HL-60 (cell line): ENCODE measurements around the gene BARHL1.
A peak's percentile ranks its signal among the peaks of the same experiment; 100 is the strongest.

ENCODE experiments used
- DNase-seq, 2 experiments: peaks; one replicate each; pipeline ENCODE4 v3.0.0-alpha.2; 2010 to 2020; ENCODE audit warnings: low read depth in 1 of 2, low spot score in 1 of 2
- H3K27ac ChIP-seq: fragments of 250-450 bp; sonication (Bioruptor Pico); replicated peaks from 2 replicates; pipeline ENCODE4 v1.5.1; 2020; ENCODE audit warnings: mild to moderate bottlenecking, moderate library complexity
- H3K27me3 ChIP-seq: fragments of 250-450 bp; sonication (Bioruptor Pico); 2 replicates; pipeline ENCODE4 v1.5.1; 2021; ENCODE audit warnings: mild to moderate bottlenecking, moderate library complexity; ENCODE audit not compliant: insufficient read depth, poor library complexity, severe bottlenecking
- H3K4me3 ChIP-seq: replicated peaks from 2 replicates; pipeline ENCODE4 v1.5.1; 2011; ENCODE audit warnings: mild to moderate bottlenecking, control low read depth, low read length; ENCODE audit not compliant: insufficient read depth
- GABPA ChIP-seq: IDR thresholded peaks from 2 replicates; pipeline ENCODE4 v1.6.1; 2012; ENCODE audit warnings: low read depth
- POLR2AphosphoS5 ChIP-seq: IDR thresholded peaks from 2 replicates; pipeline ENCODE4 v1.6.1; 2012; ENCODE audit warnings: low read depth
- SPI1 ChIP-seq: IDR thresholded peaks from 2 replicates; pipeline ENCODE4 v1.6.1; 2012; ENCODE audit warnings: low read depth, mild to moderate bottlenecking, borderline replicate concordance
- TF ChIP-seq, protein P1 (sequence below): IDR thresholded peaks from 2 replicates; pipeline ENCODE4 v1.6.1; 2012; ENCODE audit warnings: low read depth; ENCODE audit not compliant: insufficient replicate concordance
- TF ChIP-seq, protein P2 (sequence below): IDR thresholded peaks from one replicate; pipeline ENCODE4 v1.5.1; 2011; ENCODE audit warnings: low read length, control low read depth, inconsistent platforms; ENCODE audit not compliant: insufficient read depth

BARHL1 gene

GRCh38 chr9:132585954-132586829 lies 3.8 kb downstream of the BARHL1 start:
- peak in 1 of 2 experiments; percentile 39 for DNase-seq

GRCh38 chr9:132586830-132587591 lies 4.6 kb downstream of the BARHL1 start:
- TF ChIP-seq, protein P1, sequence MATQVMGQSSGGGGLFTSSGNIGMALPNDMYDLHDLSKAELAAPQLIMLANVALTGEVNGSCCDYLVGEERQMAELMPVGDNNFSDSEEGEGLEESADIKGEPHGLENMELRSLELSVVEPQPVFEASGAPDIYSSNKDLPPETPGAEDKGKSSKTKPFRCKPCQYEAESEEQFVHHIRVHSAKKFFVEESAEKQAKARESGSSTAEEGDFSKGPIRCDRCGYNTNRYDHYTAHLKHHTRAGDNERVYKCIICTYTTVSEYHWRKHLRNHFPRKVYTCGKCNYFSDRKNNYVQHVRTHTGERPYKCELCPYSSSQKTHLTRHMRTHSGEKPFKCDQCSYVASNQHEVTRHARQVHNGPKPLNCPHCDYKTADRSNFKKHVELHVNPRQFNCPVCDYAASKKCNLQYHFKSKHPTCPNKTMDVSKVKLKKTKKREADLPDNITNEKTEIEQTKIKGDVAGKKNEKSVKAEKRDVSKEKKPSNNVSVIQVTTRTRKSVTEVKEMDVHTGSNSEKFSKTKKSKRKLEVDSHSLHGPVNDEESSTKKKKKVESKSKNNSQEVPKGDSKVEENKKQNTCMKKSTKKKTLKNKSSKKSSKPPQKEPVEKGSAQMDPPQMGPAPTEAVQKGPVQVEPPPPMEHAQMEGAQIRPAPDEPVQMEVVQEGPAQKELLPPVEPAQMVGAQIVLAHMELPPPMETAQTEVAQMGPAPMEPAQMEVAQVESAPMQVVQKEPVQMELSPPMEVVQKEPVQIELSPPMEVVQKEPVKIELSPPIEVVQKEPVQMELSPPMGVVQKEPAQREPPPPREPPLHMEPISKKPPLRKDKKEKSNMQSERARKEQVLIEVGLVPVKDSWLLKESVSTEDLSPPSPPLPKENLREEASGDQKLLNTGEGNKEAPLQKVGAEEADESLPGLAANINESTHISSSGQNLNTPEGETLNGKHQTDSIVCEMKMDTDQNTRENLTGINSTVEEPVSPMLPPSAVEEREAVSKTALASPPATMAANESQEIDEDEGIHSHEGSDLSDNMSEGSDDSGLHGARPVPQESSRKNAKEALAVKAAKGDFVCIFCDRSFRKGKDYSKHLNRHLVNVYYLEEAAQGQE, result no peak
- TF ChIP-seq, protein P2, sequence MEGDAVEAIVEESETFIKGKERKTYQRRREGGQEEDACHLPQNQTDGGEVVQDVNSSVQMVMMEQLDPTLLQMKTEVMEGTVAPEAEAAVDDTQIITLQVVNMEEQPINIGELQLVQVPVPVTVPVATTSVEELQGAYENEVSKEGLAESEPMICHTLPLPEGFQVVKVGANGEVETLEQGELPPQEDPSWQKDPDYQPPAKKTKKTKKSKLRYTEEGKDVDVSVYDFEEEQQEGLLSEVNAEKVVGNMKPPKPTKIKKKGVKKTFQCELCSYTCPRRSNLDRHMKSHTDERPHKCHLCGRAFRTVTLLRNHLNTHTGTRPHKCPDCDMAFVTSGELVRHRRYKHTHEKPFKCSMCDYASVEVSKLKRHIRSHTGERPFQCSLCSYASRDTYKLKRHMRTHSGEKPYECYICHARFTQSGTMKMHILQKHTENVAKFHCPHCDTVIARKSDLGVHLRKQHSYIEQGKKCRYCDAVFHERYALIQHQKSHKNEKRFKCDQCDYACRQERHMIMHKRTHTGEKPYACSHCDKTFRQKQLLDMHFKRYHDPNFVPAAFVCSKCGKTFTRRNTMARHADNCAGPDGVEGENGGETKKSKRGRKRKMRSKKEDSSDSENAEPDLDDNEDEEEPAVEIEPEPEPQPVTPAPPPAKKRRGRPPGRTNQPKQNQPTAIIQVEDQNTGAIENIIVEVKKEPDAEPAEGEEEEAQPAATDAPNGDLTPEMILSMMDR, result no peak
- no peak for TF ChIP-seq POLR2AphosphoS5
- no peak for TF ChIP-seq SPI1
- TF ChIP-seq GABPA, result no peak
- Histone ChIP-seq H3K27ac (no peak overlapping the region), H3K27me3 (peaks cover 87% of the 10 kb centered on the region), H3K4me3 (no peak overlapping the region)
- no peak for DNase-seq

More at GRCh38 chr9:132585954-132586829, 3.8 kb downstream of the BARHL1 start:
- Histone ChIP-seq H3K27ac (no peak overlapping the region), H3K27me3 (peaks cover 85% of the 10 kb centered on the region), H3K4me3 (no peak overlapping the region)
- TF ChIP-seq, protein P1, result no peak
- TF ChIP-seq SPI1, result peak; percentile 92

- Histone ChIP-seq H3K4me3 (no peak overlapping the region), H3K27ac (no peak overlapping the region), H3K27me3 (peaks cover 83% of the 10 kb centered on the region)
- no peak for DNase-seq
- TF ChIP-seq, protein P2, result no peak
- TF ChIP-seq, protein P1, result no peak
- TF ChIP-seq SPI1, result no peak
- TF ChIP-seq POLR2AphosphoS5, result no peak
- no peak for TF ChIP-seq GABPA
These were observed 5.2 kb downstream of the BARHL1 start for GRCh38 chr9:132587592-132587955.
